Ectodermal cell (in vitro differentiated cells): ENCODE measurements around the gene YARS2. TPM values are rescaled to one million over a fixed set of nuclear protein-coding genes. Genes with fewer than 3 reads are reported as not detected.

Experiments used
- H3K27ac ChIP-seq: 2 replicates; pipeline ENCODE4 v1.7.0; 2013; ENCODE audit warnings: mild to moderate bottlenecking, low read depth, low read length; ENCODE audit not compliant: insufficient read depth, poor library complexity, severe bottlenecking
- H3K27me3 ChIP-seq: 2 replicates; pipeline ENCODE4 v1.7.0; 2013; ENCODE audit warnings: mild to moderate bottlenecking, low read length; ENCODE audit not compliant: insufficient read depth, control insufficient read depth, poor library complexity, severe bottlenecking
- H3K36me3 ChIP-seq: one replicate; pipeline ENCODE4 v1.7.0; 2013; ENCODE audit warnings: low read length; ENCODE audit not compliant: control insufficient read depth, insufficient read depth
- H3K4me1 ChIP-seq: one replicate; pipeline ENCODE4 v1.7.0; 2013; ENCODE audit warnings: low read length; ENCODE audit not compliant: control insufficient read depth, insufficient read depth
- H3K4me3 ChIP-seq: 2 replicates; pipeline ENCODE4 v1.7.0; 2013; ENCODE audit warnings: low read depth, low read length, control low read depth; ENCODE audit not compliant: insufficient read depth
- H3K9me3 ChIP-seq: 2 replicates; pipeline ENCODE4 v1.7.0; 2013; ENCODE audit warnings: mild to moderate bottlenecking, low read length, moderate library complexity; ENCODE audit not compliant: control insufficient read depth
- WGBS, 2 experiments: methylation state at CpG; one replicate each; pipeline ENCODE4 v1.1.7; 2013; ENCODE audit warnings: missing lambda C conversion rate in 2 of 2; 5-methylcytosine and 5-hydroxymethylcytosine counted together
- polyA plus RNA-seq, 4 experiments: library from polyadenylated mRNA; stranded (reverse); fragments of 50-300 nt; gene quantifications; one replicate each; pipeline ENCODE4 v1.2.3, GENCODE V29; 2013

YARS2 gene
- 37.0 TPM for polyA plus RNA-seq (2013, experiment 1 of 4)
- 37.8 TPM for polyA plus RNA-seq (2013, experiment 2 of 4)
- 39.6 TPM for polyA plus RNA-seq (2013, experiment 3 of 4)
- 39.5 TPM for polyA plus RNA-seq (2013, experiment 4 of 4)

GRCh38 chr12:32755654-32756475, at the start of gene YARS2:
YARS2 (minus strand) TSS chr12:32755897; CDS start chr12:32755874, 23 bp downstream.
- peak within 1 kb of the TSS; percentile 98 for H3K4me3 ChIP-seq
- 0% methylated on average over 38 to 39 of the region's 39 CpGs for WGBS, 2 experiments

GRCh38 chr12:32804301-32804700, 48.6 kb upstream of the YARS2 start:
- Histone ChIP-seq H3K27me3 (no peaks in the 10 kb centered on the region), H3K4me1 (no peaks in the 10 kb centered on the region), H3K27ac (no peak overlapping the region), H3K36me3 (no peaks in the 10 kb centered on the region), H3K9me3 (no peaks in the 10 kb centered on the region), H3K4me3 (no peak overlapping the region)
- 83 to 93% methylated on average over 3 of the region's 3 CpGs for WGBS, 2 experiments

More at GRCh38 chr12:32755654-32756475, at the start of gene YARS2:
- Histone ChIP-seq H3K27me3 (no peaks in the 10 kb centered on the region), H3K4me1 (peaks cover 5% of the 10 kb centered on the region), H3K9me3 (no peaks in the 10 kb centered on the region), H3K36me3 (peaks cover 11% of the 10 kb centered on the region), H3K27ac (peak within 1 kb of the TSS; percentile 91)

- Histone ChIP-seq H3K27me3 (no peaks in the 10 kb centered on the region), H3K4me1 (no peaks in the 10 kb centered on the region), H3K27ac (no peak overlapping the region), H3K9me3 (no peaks in the 10 kb centered on the region), H3K36me3 (no peaks in the 10 kb centered on the region), H3K4me3 (no peak overlapping the region)
- 92 to 98% methylated on average over 2 to 3 of the region's 5 CpGs for WGBS, 2 experiments
These were observed 45.7 kb upstream of the YARS2 start for GRCh38 chr12:32801269-32801980.

- H3K36me3 ChIP-seq: no peaks in the 10 kb centered on the region
- H3K27me3 ChIP-seq: no peaks in the 10 kb centered on the region
- H3K27ac ChIP-seq: no peak overlapping the region
- WGBS, 2 experiments: 95% methylated on average over 4 of the region's 4 CpGs
- no peaks in the 10 kb centered on the region for H3K9me3 ChIP-seq
- H3K4me1 ChIP-seq: no peaks in the 10 kb centered on the region
- no peak overlapping the region for H3K4me3 ChIP-seq
These were observed 38.6 kb upstream of the YARS2 start for GRCh38 chr12:32794281-32794680.

- H3K27ac ChIP-seq: no peak overlapping the region
- 86 to 87% methylated on average over 1 of the region's 2 CpGs for WGBS, 2 experiments
- no peaks in the 10 kb centered on the region for H3K4me1 ChIP-seq
- H3K9me3 ChIP-seq: no peaks in the 10 kb centered on the region
- H3K4me3 ChIP-seq: no peak overlapping the region
- H3K27me3 ChIP-seq: no peaks in the 10 kb centered on the region
- no peaks in the 10 kb centered on the region for H3K36me3 ChIP-seq
These were observed 34.2 kb upstream of the YARS2 start for GRCh38 chr12:32789916-32790315.

GRCh38 chr12:32789446-32789845, 33.7 kb upstream of the YARS2 start:
- Histone ChIP-seq H3K36me3 (no peaks in the 10 kb centered on the region), H3K9me3 (no peaks in the 10 kb centered on the region), H3K27ac (no peak overlapping the region), H3K4me3 (no peak overlapping the region), H3K27me3 (no peaks in the 10 kb centered on the region), H3K4me1 (no peaks in the 10 kb centered on the region)

GRCh38 chr12:32788405-32788804, 32.7 kb upstream of the YARS2 start:
- no peaks in the 10 kb centered on the region for H3K4me1 ChIP-seq

GRCh38 chr12:32785557-32785956, 29.9 kb upstream of the YARS2 start:
- Histone ChIP-seq H3K36me3 (no peaks in the 10 kb centered on the region), H3K4me1 (no peaks in the 10 kb centered on the region), H3K27ac (no peak overlapping the region), H3K27me3 (no peaks in the 10 kb centered on the region), H3K9me3 (no peaks in the 10 kb centered on the region), H3K4me3 (no peak overlapping the region)
- 86 to 91% methylated on average over 5 of the region's 5 CpGs for WGBS, 2 experiments

More at GRCh38 chr12:32788405-32788804, 32.7 kb upstream of the YARS2 start:
- H3K27ac ChIP-seq: no peak overlapping the region
- H3K4me3 ChIP-seq: no peak overlapping the region
- no peaks in the 10 kb centered on the region for H3K9me3 ChIP-seq
- H3K27me3 ChIP-seq: no peaks in the 10 kb centered on the region
- WGBS, 2 experiments: 93 to 98% methylated on average over 4 of the region's 4 CpGs
- no peaks in the 10 kb centered on the region for H3K36me3 ChIP-seq

- WGBS, 2 experiments: 89 to 92% methylated on average over 3 of the region's 3 CpGs
- H3K4me1 ChIP-seq: no peaks in the 10 kb centered on the region
- H3K36me3 ChIP-seq: no peaks in the 10 kb centered on the region
These were observed 27.3 kb upstream of the YARS2 start for GRCh38 chr12:32783029-32783428.

GRCh38 chr12:32780071-32780470, 24.4 kb upstream of the YARS2 start:
- WGBS, 2 experiments: 93 to 100% methylated on average over 1 of the region's 1 CpG
- H3K9me3 ChIP-seq: no peaks in the 10 kb centered on the region
- no peak overlapping the region for H3K4me3 ChIP-seq
- H3K27ac ChIP-seq: no peak overlapping the region
- H3K4me1 ChIP-seq: no peaks in the 10 kb centered on the region
- no peaks in the 10 kb centered on the region for H3K36me3 ChIP-seq
- no peaks in the 10 kb centered on the region for H3K27me3 ChIP-seq

More at GRCh38 chr12:32783029-32783428, 27.3 kb upstream of the YARS2 start:
- no peak overlapping the region for H3K27ac ChIP-seq
- no peaks in the 10 kb centered on the region for H3K27me3 ChIP-seq
- no peak overlapping the region for H3K4me3 ChIP-seq
- no peaks in the 10 kb centered on the region for H3K9me3 ChIP-seq
